Natural killer cell (primary cell): Measurements from ENCODE around the gene WDR44. TPM values are rescaled to one million over a fixed set of nuclear protein-coding genes. Genes with fewer than 3 reads are reported as not detected.
A peak's percentile ranks its signal among the peaks of the same experiment; 100 is the strongest.

ENCODE experiments used
- ATAC-seq, 3 donors: fragments of 150-1000 bp in 2 of 3; fragments of 200-7000 bp in 1 of 3; cut with Tn5 transposase; 1 replicate in 1 of 3; 2 replicates in 2 of 3; pipeline ENCODE4 v1.10.0; 2021; ENCODE audit warnings: mild to moderate bottlenecking in 2 of 3, moderate library complexity in 2 of 3
- DNase-seq, 2 donors: peaks; one replicate each; pipeline versions ENCODE4 v3.0.0 to v3.0.0-alpha.2; 2013 to 2021; ENCODE audit warnings: mixed read lengths in 1 of 2
- H3K27ac ChIP-seq: one replicate; pipeline ENCODE4 v1.5.1; 2013; ENCODE audit warnings: mild to moderate bottlenecking, low read length
- H3K27me3 ChIP-seq: one replicate; pipeline ENCODE4 v1.6.1; 2013; ENCODE audit warnings: low read length; ENCODE audit not compliant: control insufficient read depth, insufficient read depth
- H3K36me3 ChIP-seq: one replicate; pipeline ENCODE4 v1.6.1; 2013; ENCODE audit warnings: low read length; ENCODE audit not compliant: control insufficient read depth, insufficient read depth
- H3K4me1 ChIP-seq: one replicate; pipeline ENCODE4 v1.6.1; 2013; ENCODE audit warnings: low read length; ENCODE audit not compliant: control insufficient read depth, insufficient read depth
- H3K4me3 ChIP-seq: one replicate; pipeline ENCODE4 v1.5.1; 2013; ENCODE audit warnings: low read length
- H3K9me3 ChIP-seq: one replicate; pipeline ENCODE4 v1.6.1; 2013; ENCODE audit warnings: low read length; ENCODE audit not compliant: control insufficient read depth, insufficient read depth
- H3K27ac Mint-ChIP-seq, 2 donors: one replicate each; pipeline ENCODE4 v1.8.0; 2022; ENCODE audit warnings: mild to moderate bottlenecking in 2 of 2, mixed read lengths in 2 of 2, moderate library complexity in 1 of 2
- H3K27me3 Mint-ChIP-seq, 2 donors: one replicate each; pipeline ENCODE4 v1.8.0; 2022; ENCODE audit warnings: low read depth in 2 of 2, mixed read lengths in 2 of 2
- H3K36me3 Mint-ChIP-seq: one replicate; pipeline ENCODE4 v1.8.0; 2022; ENCODE audit warnings: mixed read lengths
- H3K4me1 Mint-ChIP-seq, 2 donors: one replicate each; pipeline ENCODE4 v1.8.0; 2022; ENCODE audit warnings: mixed read lengths in 2 of 2
- H3K4me3 Mint-ChIP-seq: one replicate; pipeline ENCODE4 v1.8.0; 2022; ENCODE audit warnings: mild to moderate bottlenecking, moderate library complexity, mixed read lengths
- H3K9me3 Mint-ChIP-seq, 2 donors: one replicate each; pipeline ENCODE4 v1.8.0; 2022; ENCODE audit warnings: mixed read lengths in 2 of 2
- WGBS: methylation state at CpG from one replicate; pipeline ENCODE4 v1.1.7; 2013; ENCODE audit warnings: missing lambda C conversion rate; ENCODE audit not compliant: insufficient coverage; 5-methylcytosine and 5-hydroxymethylcytosine counted together
- intact Hi-C: fragments of 100-400 bp; cut with micrococcal nuclease; formaldehyde crosslinking; loops from one replicate; pipeline ENCODE4 v1.14.2; 2022
- total RNA-seq, 4 donors: library from RNA; stranded (reverse); fragments of 120-200 nt in 1 of 4; gene quantifications; one replicate each; pipeline versions ENCODE4 v1.2.3 to v1.2.4, GENCODE V29; 2013 to 2022
- TF ChIP-seq, protein P1 (sequence below): fragments of 200-600 bp; IDR thresholded peaks from one replicate; pipeline ENCODE4 v1.8.0; 2022; ENCODE audit warnings: antibody characterized with exemption

The WDR44 gene
- total RNA-seq, 3 donors from 2014 or later (not counting 1 experiment from before 2014, with no cell fraction given) = 14.6 to 17.5 (median 16.0) TPM

DNA sequence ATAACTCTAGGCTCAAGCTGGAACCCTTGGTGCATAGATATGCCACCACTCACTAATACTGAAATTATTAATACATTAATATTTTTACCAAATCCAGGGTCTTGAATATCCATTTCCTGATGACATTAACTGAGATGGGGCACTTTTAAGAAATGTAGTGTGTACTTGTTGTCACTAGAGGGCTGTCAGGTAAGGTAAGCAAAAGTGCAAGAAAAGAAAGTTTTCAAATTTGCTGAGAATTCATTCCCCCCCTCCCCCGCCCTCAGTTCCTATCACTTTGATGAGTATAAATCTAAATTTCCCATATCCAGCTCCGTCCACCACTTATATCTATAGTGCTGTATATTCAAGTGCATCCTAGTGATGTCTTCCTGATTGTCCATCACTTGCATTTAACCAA is 20.5 kb upstream of the WDR44 start:
- TF ChIP-seq, protein P1, sequence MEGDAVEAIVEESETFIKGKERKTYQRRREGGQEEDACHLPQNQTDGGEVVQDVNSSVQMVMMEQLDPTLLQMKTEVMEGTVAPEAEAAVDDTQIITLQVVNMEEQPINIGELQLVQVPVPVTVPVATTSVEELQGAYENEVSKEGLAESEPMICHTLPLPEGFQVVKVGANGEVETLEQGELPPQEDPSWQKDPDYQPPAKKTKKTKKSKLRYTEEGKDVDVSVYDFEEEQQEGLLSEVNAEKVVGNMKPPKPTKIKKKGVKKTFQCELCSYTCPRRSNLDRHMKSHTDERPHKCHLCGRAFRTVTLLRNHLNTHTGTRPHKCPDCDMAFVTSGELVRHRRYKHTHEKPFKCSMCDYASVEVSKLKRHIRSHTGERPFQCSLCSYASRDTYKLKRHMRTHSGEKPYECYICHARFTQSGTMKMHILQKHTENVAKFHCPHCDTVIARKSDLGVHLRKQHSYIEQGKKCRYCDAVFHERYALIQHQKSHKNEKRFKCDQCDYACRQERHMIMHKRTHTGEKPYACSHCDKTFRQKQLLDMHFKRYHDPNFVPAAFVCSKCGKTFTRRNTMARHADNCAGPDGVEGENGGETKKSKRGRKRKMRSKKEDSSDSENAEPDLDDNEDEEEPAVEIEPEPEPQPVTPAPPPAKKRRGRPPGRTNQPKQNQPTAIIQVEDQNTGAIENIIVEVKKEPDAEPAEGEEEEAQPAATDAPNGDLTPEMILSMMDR = no peak
- Histone ChIP-seq H3K27ac (no peak overlapping the region), H3K9me3 (no peaks in the 10 kb centered on the region), H3K4me1 (no peaks in the 10 kb centered on the region), H3K27me3 (no peaks in the 10 kb centered on the region), H3K36me3 (no peaks in the 10 kb centered on the region), H3K4me3 (no peak overlapping the region)
- Mint-ChIP-seq H3K4me1 (no peaks in the 10 kb centered on the region), H3K9me3 (no peaks in the 10 kb centered on the region), H3K27ac (no peak overlapping the region), H3K36me3 (no peaks in the 10 kb centered on the region), H3K27me3 (peaks cover 0 to 3% of the 10 kb centered on the region in 2 donors), H3K4me3 (no peak overlapping the region)
- 80% methylated on average over 1 of the region's 2 CpGs for WGBS
- ATAC-seq (no peak), DNase-seq (peak in 1 of 2 donors; percentile 30)
- intact Hi-C loops = no loop called here

DNA sequence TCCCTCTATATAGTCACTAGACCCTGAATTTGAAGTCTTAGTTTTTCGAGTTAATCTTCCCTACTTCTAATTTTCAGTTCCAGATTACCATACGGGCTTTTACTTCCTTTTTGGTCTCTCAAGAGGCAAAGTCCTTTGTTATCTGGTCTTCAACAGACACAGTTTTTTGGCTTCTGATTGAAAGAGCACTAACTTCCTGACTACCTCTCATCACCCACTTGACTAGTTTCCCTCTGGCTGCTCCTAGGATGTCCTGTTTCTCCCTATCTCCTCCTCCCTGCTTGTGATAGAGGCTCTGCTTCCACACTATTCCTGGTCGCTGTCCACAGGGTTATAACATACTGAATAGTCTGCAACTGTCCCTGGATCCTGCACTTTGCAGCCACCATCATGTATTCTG is 16.7 kb upstream of the WDR44 start:
- Histone ChIP-seq H3K27ac (no peak overlapping the region), H3K9me3 (no peaks in the 10 kb centered on the region), H3K27me3 (no peaks in the 10 kb centered on the region), H3K36me3 (no peaks in the 10 kb centered on the region), H3K4me1 (no peaks in the 10 kb centered on the region), H3K4me3 (no peak overlapping the region)
- no peak for DNase-seq
- H3K27ac Mint-ChIP-seq = no peak overlapping the region
- H3K9me3 Mint-ChIP-seq = no peaks in the 10 kb centered on the region
- H3K4me3 Mint-ChIP-seq = no peak overlapping the region
- no peaks in the 10 kb centered on the region for H3K4me1 Mint-ChIP-seq
- H3K36me3 Mint-ChIP-seq = no peaks in the 10 kb centered on the region
- WGBS = 11% methylated on average over 3 of the region's 3 CpGs
- TF ChIP-seq, protein P1 = no peak
- no peak for ATAC-seq
- intact Hi-C loops = no loop called here
- peaks cover 2 to 8% of the 10 kb centered on the region in 2 donors for H3K27me3 Mint-ChIP-seq

DNA sequence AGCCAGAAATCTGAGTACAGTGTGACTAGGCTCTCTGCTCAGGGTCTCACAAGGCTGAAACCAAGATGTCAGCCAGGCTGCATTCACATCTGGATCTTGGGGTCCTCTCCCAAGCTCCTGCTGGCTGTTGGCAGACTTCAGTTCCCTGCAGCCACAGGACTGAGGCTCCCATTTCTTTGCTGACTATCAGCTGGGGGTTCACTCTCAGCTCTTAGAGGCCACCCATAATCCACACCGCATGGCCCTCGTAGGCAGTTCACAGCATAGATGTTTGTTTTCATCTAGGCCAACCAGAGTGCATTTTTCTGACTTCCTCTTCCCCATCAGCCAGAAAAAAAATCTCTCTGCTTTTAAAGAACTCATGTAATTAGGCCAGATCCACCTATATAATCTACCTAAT is 8.2 kb upstream of the WDR44 start:
- H3K36me3 ChIP-seq = no peaks in the 10 kb centered on the region
- H3K4me3 ChIP-seq = no peak overlapping the region
- DNase-seq (no peak), ATAC-seq (no peak)
- no peak overlapping the region for H3K27ac ChIP-seq
- intact Hi-C loops = no loop called here
- Mint-ChIP-seq H3K36me3 (no peaks in the 10 kb centered on the region), H3K9me3 (no peaks in the 10 kb centered on the region), H3K4me3 (no peak overlapping the region), H3K27me3 (peaks cover 1 to 4% of the 10 kb centered on the region in 2 donors), H3K4me1 (no peaks in the 10 kb centered on the region), H3K27ac (no peak overlapping the region)
- no peaks in the 10 kb centered on the region for H3K27me3 ChIP-seq
- H3K9me3 ChIP-seq = no peaks in the 10 kb centered on the region
- 31% methylated on average over 2 of the region's 2 CpGs for WGBS
- no peaks in the 10 kb centered on the region for H3K4me1 ChIP-seq
- TF ChIP-seq, protein P1 = no peak

DNA sequence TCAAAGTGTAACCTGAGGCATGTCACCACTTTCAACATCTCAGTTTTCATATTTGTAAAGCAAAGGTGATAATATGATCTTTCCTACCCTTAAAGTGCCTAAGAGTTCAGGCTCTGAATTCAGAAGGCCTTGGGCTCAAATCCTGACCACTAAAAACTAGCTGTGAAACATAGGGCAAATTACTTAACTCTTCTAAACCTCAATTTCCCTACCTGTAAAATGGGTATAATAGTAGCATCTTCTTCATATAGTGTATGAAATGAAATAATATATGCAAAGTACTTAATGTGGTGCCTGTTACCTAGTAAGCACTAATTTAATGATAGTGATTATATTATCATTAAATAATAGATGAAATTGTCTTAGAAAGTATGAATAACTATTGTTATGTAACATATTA is 7.0 kb upstream of the WDR44 start:
- Mint-ChIP-seq H3K9me3 (no peaks in the 10 kb centered on the region), H3K27me3 (no peaks in the 10 kb centered on the region), H3K4me3 (no peak overlapping the region), H3K27ac (no peak overlapping the region), H3K36me3 (no peaks in the 10 kb centered on the region), H3K4me1 (no peaks in the 10 kb centered on the region)
- Histone ChIP-seq H3K27me3 (no peaks in the 10 kb centered on the region), H3K9me3 (no peaks in the 10 kb centered on the region), H3K36me3 (no peaks in the 10 kb centered on the region), H3K27ac (no peak overlapping the region), H3K4me3 (no peak overlapping the region), H3K4me1 (no peaks in the 10 kb centered on the region)
- TF ChIP-seq, protein P1 = no peak
- intact Hi-C loops = no loop called here
- no peak for DNase-seq
- ATAC-seq = no peak
